Fibroblast of peridontal ligament (primary cell): ENCODE results near the gene AQP11.
"Not testable (repeated sequence)": the region's sequence is repeated elsewhere in the genome, so short reads cannot be mapped to it uniquely, and the experiment has no call there.

ENCODE experiments used
- DNase-seq: peaks from one replicate; pipeline ENCODE4 v3.0.0-alpha.2; 2010; ENCODE audit errors: extremely low read depth

Gene AQP11

GRCh38 chr11:77592727-77593126 is 3.0 kb downstream of the AQP11 start:
- DNase-seq: no peak

- DNase-seq: no peak
Measured at GRCh38 chr11:77593883-77594282, 4.1 kb downstream of the AQP11 start.

GRCh38 chr11:77596626-77597025 is 6.9 kb downstream of the AQP11 start:
- DNase-seq: peak; percentile 93

- no peak for DNase-seq
Measured at GRCh38 chr11:77598195-77598594, 8.4 kb downstream of the AQP11 start.

- DNase-seq: peak; percentile 92
Measured at GRCh38 chr11:77602381-77603088, 12.8 kb downstream of the AQP11 start.

GRCh38 chr11:77604281-77604680 is 14.5 kb downstream of the AQP11 start:
- no peak for DNase-seq

GRCh38 chr11:77609234-77609633 is 19.5 kb downstream of the AQP11 start:
- DNase-seq: no peak

GRCh38 chr11:77611921-77612320 is 22.2 kb downstream of the AQP11 start:
- DNase-seq: peak; percentile 62

- no peak for DNase-seq
Measured at GRCh38 chr11:77617892-77618291, 28.1 kb downstream of the AQP11 start.

GRCh38 chr11:77619576-77620198 is 29.9 kb downstream of the AQP11 start:
- DNase-seq: peak; percentile 74

GRCh38 chr11:77630157-77630710 is 40.5 kb downstream of the AQP11 start:
- DNase-seq: no peak

- not testable (repeated sequence) for DNase-seq
Measured at GRCh38 chr11:77633926-77634325, 44.2 kb downstream of the AQP11 start.

GRCh38 chr11:77636731-77637344 is 47.1 kb downstream of the AQP11 start:
- DNase-seq: no peak

- peak; percentile 90 for DNase-seq
Measured at GRCh38 chr11:77637345-77638165, 47.8 kb downstream of the AQP11 start, which contains the start of gene CLNS1A. Gene CLNS1A (minus strand): TSS chr11:77637794. CDS start chr11:77637714, 80 bp downstream.

GRCh38 chr11:77642228-77642627 is 52.5 kb downstream of the AQP11 start:
- DNase-seq: no peak

- no peak for DNase-seq
Measured at GRCh38 chr11:77644887-77645286, 55.1 kb downstream of the AQP11 start.

GRCh38 chr11:77647654-77648305 is 58.0 kb downstream of the AQP11 start:
- no peak for DNase-seq

GRCh38 chr11:77650123-77650522 is 60.4 kb downstream of the AQP11 start:
- no peak for DNase-seq

- no peak for DNase-seq
Measured at GRCh38 chr11:77654770-77655434, 65.1 kb downstream of the AQP11 start.

- DNase-seq: no peak
Measured at GRCh38 chr11:77656362-77656761, 66.6 kb downstream of the AQP11 start.
